Left hindlimb (tissue), 1 donor: ENCODE data around the gene GRB2.
"Not testable (repeated sequence)": the region's sequence is repeated elsewhere in the genome, so short reads cannot be mapped to it uniquely, and the experiment has no call there.

Experiments used
- DNase-seq: peaks from one replicate; pipeline ENCODE4 v3.0.0-alpha.2; 2018

GRB2 gene

GRCh38 chr17:75384751-75385150 is 20.7 kb downstream of the GRB2 start:
- DNase-seq = no peak

GRCh38 chr17:75383842-75384195 is 21.7 kb downstream of the GRB2 start:
- no peak for DNase-seq

GRCh38 chr17:75380750-75381149 is 24.7 kb downstream of the GRB2 start:
- no peak for DNase-seq

- no peak for DNase-seq
These were observed 25.2 kb downstream of the GRB2 start for GRCh38 chr17:75380315-75380714.

GRCh38 chr17:75379426-75379825 is 26.1 kb downstream of the GRB2 start:
- DNase-seq = not testable (repeated sequence)

- no peak for DNase-seq
These were observed 32.2 kb downstream of the GRB2 start for GRCh38 chr17:75373280-75373679.

GRCh38 chr17:75371981-75372380 is 33.5 kb downstream of the GRB2 start:
- DNase-seq = no peak

- no peak for DNase-seq
These were observed 34.1 kb downstream of the GRB2 start for GRCh38 chr17:75371339-75371738.

GRCh38 chr17:75370286-75370915 is 35.1 kb downstream of the GRB2 start:
- no peak for DNase-seq

GRCh38 chr17:75367838-75368789 is 37.4 kb downstream of the GRB2 start:
- DNase-seq = not testable (repeated sequence)

GRCh38 chr17:75367312-75367711 is 38.2 kb downstream of the GRB2 start:
- DNase-seq = no peak

GRCh38 chr17:75366432-75366831 is 39.0 kb downstream of the GRB2 start:
- DNase-seq = no peak

GRCh38 chr17:75365931-75366275 is 39.6 kb downstream of the GRB2 start:
- DNase-seq = no peak

GRCh38 chr17:75365009-75365930 is 40.2 kb downstream of the GRB2 start:
- DNase-seq = no peak

GRCh38 chr17:75364078-75364477 is 41.4 kb downstream of the GRB2 start:
- DNase-seq = no peak

- no peak for DNase-seq
These were observed 43.5 kb downstream of the GRB2 start for GRCh38 chr17:75361996-75362395.

GRCh38 chr17:75361344-75361743 is 44.1 kb downstream of the GRB2 start:
- DNase-seq = no peak

- no peak for DNase-seq
These were observed 49.1 kb downstream of the GRB2 start for GRCh38 chr17:75356260-75356937.

GRCh38 chr17:75353176-75353575 is 52.3 kb downstream of the GRB2 start:
- DNase-seq = no peak

GRCh38 chr17:75352079-75352569 is 53.4 kb downstream of the GRB2 start:
- DNase-seq = no peak

- DNase-seq = no peak
These were observed 54.8 kb downstream of the GRB2 start for GRCh38 chr17:75350706-75351105.

- no peak for DNase-seq
These were observed 55.4 kb downstream of the GRB2 start for GRCh38 chr17:75350029-75350428.

GRCh38 chr17:75349589-75349988 is 55.9 kb downstream of the GRB2 start:
- DNase-seq = no peak
